Mucosa of descending colon (tissue), 3 donors: Measurements from ENCODE around the gene STK32A. TPM values are rescaled to one million over a fixed set of nuclear protein-coding genes. Genes with fewer than 3 reads are reported as not detected.

Experiments
- ATAC-seq: fragments of 200-7000 bp; cut with Tn5 transposase; one replicate; pipeline ENCODE4 v1.9.1; 2020; ENCODE audit warnings: mild to moderate bottlenecking, moderate library complexity
- DNase-seq, 3 donors: peaks; one replicate each; pipeline ENCODE4 v3.0.0-alpha.2; 2020
- H3K36me3 ChIP-seq: fragments of 200-600 bp; one replicate; pipeline ENCODE4 v1.8.0; 2021; ENCODE audit warnings: low read depth, mild to moderate bottlenecking
- H3K4me1 ChIP-seq: fragments of 200-600 bp; one replicate; pipeline ENCODE4 v1.8.0; 2021; ENCODE audit warnings: low read depth, mild to moderate bottlenecking
- H3K4me3 ChIP-seq: fragments of 200-600 bp; one replicate; pipeline ENCODE4 v1.8.0; 2021; ENCODE audit warnings: mild to moderate bottlenecking
- H3K9me3 ChIP-seq: fragments of 200-600 bp; one replicate; pipeline ENCODE4 v1.8.0; 2021; ENCODE audit warnings: mild to moderate bottlenecking
- CTCF ChIP-seq: fragments of 200-600 bp; IDR thresholded peaks from one replicate; pipeline ENCODE4 v1.8.0; 2022; ENCODE audit warnings: antibody characterized with exemption, mild to moderate bottlenecking
- intact Hi-C, 2 donors: fragments of 100-400 bp; cut with DNase I in 1 of 2; cut with micrococcal nuclease in 1 of 2; formaldehyde crosslinking; loops; one replicate each; pipeline versions ENCODE4 v1.11.0 to v1.11.1; 2022; cut with DNase I, micrococcal nuclease
- total RNA-seq, 3 donors: library from RNA; stranded (reverse); fragmentation: NEBNext Ultra II Directional in 2 of 3; extraction: Animal tissue kit (Norgen Biotek cat#: 25700) in 2 of 3; gene quantifications; one replicate each; pipeline versions ENCODE4 v1.2.1 to v1.2.4, GENCODE V29; 2021 to 2023
- donor health status: DM: no; HTN: no; CAD: no; lungs with moderate emphysema.
- donor health status: DM: no; HTN: no; CAD: no.
- donor health status: DM: no; HTN: yes; CAD: no.

Gene STK32A
- total RNA-seq, 3 donors from 2014 or later, result 0.43 to 4.0 (median 0.65) TPM

GRCh38 chr5:147339313-147339712, 104.5 kb downstream of the STK32A start:
- no peaks in the 10 kb centered on the region for H3K4me1 ChIP-seq
- ATAC-seq (no peak), DNase-seq (no peak)
- intact Hi-C loops, result no loop called here
- TF ChIP-seq CTCF, result no peak
- no peak overlapping the region for H3K4me3 ChIP-seq
- no peaks in the 10 kb centered on the region for H3K9me3 ChIP-seq
- H3K36me3 ChIP-seq, result no peaks in the 10 kb centered on the region

GRCh38 chr5:147340941-147341340, 106.1 kb downstream of the STK32A start:
- Histone ChIP-seq H3K4me3 (no peak overlapping the region), H3K36me3 (no peaks in the 10 kb centered on the region), H3K4me1 (no peaks in the 10 kb centered on the region), H3K9me3 (no peaks in the 10 kb centered on the region)
- ATAC-seq (no peak), DNase-seq (no peak)
- TF ChIP-seq CTCF, result no peak
- intact Hi-C loops, result no loop called here

- intact Hi-C loops, result no loop called here
- no peaks in the 10 kb centered on the region for H3K36me3 ChIP-seq
- H3K4me1 ChIP-seq, result no peaks in the 10 kb centered on the region
- no peaks in the 10 kb centered on the region for H3K9me3 ChIP-seq
- TF ChIP-seq CTCF, result no peak
- DNase-seq (no peak), ATAC-seq (no peak)
- H3K4me3 ChIP-seq, result no peak overlapping the region
These were observed 106.5 kb downstream of the STK32A start for GRCh38 chr5:147341345-147341744.

- no peak for ATAC-seq
These were observed 110.0 kb downstream of the STK32A start for GRCh38 chr5:147344861-147345260.

GRCh38 chr5:147346006-147346561, 111.3 kb downstream of the STK32A start:
- Histone ChIP-seq H3K9me3 (no peaks in the 10 kb centered on the region), H3K4me3 (no peak overlapping the region), H3K36me3 (no peaks in the 10 kb centered on the region), H3K4me1 (no peaks in the 10 kb centered on the region)
- ATAC-seq, result no peak
- DNase-seq, result no peak
- TF ChIP-seq CTCF, result no peak
- intact Hi-C loops, result no loop called here

More at GRCh38 chr5:147344861-147345260, 110.0 kb downstream of the STK32A start:
- H3K9me3 ChIP-seq, result no peaks in the 10 kb centered on the region
- intact Hi-C loops, result no loop called here
- no peak for DNase-seq
- no peaks in the 10 kb centered on the region for H3K36me3 ChIP-seq
- no peaks in the 10 kb centered on the region for H3K4me1 ChIP-seq
- no peak for TF ChIP-seq CTCF
- no peak overlapping the region for H3K4me3 ChIP-seq

GRCh38 chr5:147348046-147348445, 113.2 kb downstream of the STK32A start:
- no peaks in the 10 kb centered on the region for H3K9me3 ChIP-seq
- no peak for TF ChIP-seq CTCF
- no peak for DNase-seq
- no peaks in the 10 kb centered on the region for H3K36me3 ChIP-seq
- H3K4me3 ChIP-seq, result no peak overlapping the region
- H3K4me1 ChIP-seq, result no peaks in the 10 kb centered on the region
- ATAC-seq, result no peak
- intact Hi-C loops, result no loop called here
